ENCODE data around the gene FLNC.

FLNC gene

DNA sequence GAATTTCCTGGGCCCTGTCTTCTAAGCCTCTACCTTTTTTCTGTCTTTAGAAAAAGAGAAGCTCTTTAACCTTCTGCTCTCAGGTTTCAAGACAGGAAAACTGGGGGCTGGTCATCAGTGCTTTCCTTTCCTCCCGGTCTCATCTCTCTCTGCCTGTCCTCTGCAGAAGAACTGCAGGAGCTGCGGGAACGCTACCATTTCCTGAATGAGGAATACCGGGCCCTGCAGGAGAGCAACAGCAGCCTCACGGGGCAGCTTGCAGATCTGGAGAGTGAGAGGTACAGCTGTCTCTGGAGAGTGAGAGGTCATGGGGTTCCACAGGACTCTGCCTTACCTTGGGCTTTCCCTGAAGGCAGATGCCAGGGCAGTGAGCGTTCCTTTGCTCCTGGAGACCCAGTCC lies 25.7 kb upstream of the FLNC start:
- no peak for ATAC-seq

GRCh38 chr7:128805225-128805624 lies 25.0 kb upstream of the FLNC start:
- ATAC-seq, result no peak

DNA sequence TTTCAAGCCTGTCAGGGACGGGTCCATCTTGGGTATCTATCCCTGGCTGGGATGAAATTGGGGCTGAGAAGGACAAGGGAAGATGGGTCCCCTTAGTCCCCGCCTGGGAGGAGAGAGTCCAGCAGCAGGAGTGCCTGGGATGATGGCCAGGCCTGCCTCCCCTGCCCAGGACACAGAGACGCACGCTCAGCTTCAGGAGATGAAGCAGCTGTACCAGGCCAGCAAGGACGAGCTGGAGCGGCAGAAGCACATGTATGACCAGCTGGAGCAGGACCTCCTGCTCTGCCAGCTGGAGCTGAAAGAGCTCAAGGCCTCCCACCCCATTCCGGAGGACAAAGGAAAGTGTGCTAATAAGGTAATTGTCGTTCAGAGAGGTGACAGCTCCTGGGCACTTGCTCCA lies 23.0 kb upstream of the FLNC start:
- no peak for ATAC-seq

DNA sequence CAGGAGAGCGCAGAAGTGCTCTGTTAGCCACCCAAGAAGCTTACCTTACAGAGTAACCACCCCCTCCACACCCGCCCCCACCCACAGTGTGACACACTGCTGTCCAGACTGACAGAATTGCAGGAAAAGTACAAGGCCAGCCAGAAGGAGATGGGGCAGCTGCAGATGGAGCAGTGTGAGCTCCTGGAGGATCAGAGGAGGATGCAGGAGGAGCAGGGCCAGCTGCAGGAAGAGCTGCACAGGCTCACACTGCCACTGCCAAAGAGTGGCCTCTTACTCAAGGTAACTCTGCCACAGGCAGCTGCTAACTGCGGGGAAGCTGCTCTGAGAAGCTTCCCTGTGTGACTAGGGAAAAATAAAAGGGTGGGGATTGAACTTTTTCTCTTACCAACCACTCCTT lies 20.8 kb upstream of the FLNC start:
- ATAC-seq, result no peak

DNA sequence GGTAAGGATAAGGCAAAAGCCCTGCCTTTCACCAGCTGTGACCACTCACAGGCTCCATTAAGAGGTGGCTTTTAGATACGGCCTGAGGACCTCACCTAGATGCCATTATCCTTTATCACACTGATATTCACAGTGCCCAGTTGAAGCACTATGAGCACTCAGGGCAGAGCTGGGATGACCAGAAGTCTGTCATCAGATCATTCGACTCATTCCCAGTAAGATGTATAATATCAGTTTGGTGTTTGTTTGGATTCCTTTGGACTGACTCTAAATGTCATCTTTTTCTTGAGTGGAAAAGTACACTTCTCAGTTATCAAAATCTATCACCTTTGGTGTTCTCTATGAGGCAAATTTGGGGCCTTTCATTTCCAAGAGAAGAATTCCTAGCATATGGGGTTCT lies 19.7 kb upstream of the FLNC start:
- no peak for ATAC-seq

- ATAC-seq, result no peak
Observed at GRCh38 chr7:128810997-128811396, 19.2 kb upstream of the FLNC start.

GRCh38 chr7:128811631-128812430 lies 18.4 kb upstream of the FLNC start:
- ATAC-seq, result no peak

- ATAC-seq, result no peak
Observed at GRCh38 chr7:128812514-128813168, 17.6 kb upstream of the FLNC start.

DNA sequence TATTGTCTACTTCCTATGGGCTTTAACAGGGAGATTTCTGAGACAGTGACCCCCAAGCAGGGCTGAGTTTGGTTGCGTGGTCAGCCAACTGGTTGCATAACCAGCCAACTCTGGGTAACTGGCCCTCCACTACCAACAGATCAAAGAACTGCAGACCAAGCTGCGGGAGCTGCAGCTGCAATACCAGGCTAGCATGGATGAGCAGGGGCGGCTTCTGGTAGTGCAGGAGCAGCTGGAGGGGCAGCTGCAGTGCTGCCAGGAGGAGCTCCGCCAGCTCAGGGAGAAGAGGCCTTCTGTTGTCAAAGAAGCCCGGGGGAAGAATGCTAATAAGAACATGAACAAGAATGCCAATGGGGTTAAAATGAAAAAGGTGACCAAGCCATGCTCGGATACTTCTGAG lies 15.7 kb upstream of the FLNC start:
- ATAC-seq, result no peak

DNA sequence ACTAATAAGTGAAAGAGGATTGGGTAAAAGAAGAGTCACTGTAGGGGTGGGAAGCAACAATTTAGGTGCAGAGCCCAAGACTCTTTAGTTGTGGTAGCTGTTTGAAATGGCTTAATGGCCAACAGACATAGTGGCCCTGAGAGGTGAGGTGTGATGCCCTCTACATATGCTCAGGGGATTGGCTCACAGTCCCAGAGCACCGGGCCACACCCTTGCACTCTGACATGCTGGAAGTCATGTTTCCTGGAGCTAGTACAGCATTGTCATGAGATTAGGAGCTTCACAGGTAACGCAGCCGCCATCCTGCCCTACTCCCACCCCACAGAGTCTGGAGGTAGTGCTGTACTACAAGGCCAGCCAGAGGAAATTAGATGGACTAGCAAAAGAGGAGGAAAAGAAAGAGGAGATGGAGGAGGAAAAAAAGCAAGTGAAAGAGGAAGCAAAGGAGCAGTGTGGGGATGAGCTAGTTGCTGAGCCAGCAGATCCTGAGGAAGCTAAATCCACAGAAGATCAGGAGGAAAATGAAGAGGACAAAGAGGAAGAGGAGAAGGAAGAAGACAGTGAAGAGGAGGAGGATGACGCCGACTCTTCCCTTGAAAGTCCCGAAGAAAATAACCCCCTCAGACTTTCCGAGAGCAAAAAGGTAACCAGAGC lies 14.8 kb upstream of the FLNC start:
- no peak for ATAC-seq

GRCh38 chr7:128818694-128819093 lies 11.5 kb upstream of the FLNC start:
- ATAC-seq, result no peak

DNA sequence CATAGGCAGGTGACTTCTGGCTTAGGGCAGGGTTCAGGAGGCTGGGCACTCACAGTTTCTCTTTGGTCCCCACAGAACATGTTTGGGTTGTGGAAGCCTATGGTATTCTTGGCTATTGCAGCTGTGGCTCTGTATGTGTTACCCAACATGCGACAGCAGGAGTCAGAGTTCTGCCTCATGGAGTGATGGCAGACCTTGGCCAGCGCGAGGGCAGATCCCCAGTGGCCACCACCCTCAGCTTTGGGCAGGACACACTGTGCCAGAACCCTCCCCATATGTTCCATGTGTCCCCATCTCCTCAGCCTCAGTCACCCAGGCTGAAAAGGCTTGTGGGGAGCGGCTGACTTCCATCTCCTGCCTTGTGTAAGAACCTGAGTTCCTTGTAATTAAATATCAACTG lies 8.5 kb upstream of the FLNC start:
- no peak for ATAC-seq

DNA sequence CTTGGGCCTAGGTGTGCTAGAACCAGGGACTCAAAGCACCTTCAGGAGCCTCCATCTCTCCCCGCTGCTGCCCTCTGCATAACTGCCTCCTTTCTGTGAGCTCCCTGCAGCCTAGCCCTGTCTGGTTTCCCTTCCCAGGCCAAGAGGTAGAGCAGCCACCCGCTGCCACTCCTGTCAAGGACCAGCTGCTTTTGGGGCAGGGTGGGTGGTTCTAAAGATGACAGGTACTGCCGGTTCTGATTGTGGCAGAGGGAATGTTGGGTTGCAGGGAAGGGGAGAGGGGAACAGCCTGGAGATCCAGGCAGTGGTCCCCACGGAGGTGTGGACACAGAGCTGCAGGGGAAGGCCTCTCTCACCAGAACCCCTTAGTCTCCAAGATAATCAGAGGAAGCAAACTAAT lies 3.7 kb upstream of the FLNC start:
- no peak for ATAC-seq

GRCh38 chr7:128826916-128827247 lies 3.3 kb upstream of the FLNC start:
- no peak for ATAC-seq

DNA sequence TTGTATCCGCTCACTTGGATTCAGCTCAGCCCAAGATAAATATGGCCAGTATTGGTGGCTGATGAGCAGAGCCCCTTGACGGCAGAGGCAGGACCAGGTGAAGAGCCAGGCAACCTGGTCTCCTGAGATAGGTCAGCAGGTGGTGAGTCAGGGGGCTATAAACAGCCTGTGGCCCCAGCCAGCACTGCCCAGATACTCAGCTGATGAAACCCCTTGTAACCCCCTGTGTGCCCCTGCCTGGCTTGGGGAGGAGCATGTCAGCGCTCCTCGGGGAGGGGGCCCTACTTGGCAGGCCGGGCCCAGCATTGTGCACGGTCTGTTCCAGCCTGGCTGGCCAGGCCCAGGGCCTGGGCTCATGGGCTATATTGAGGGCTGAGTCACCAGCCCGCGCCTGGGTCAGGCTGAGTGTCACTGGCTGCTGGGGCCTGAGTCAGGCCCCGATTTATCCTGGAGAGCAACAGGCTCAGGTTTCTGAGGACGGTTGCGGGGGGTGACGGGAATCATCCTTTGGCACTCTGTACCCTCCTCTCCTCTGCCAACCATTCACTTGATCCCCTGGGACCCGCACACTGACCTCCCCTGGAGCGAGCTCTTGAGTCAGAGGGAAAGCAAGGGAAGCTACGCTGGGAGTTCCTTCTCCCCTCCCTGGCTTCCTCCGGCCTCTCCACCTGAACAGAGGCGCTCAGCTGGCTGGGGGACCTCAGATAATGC lies 2.8 kb upstream of the FLNC start:
- no peak for ATAC-seq

DNA sequence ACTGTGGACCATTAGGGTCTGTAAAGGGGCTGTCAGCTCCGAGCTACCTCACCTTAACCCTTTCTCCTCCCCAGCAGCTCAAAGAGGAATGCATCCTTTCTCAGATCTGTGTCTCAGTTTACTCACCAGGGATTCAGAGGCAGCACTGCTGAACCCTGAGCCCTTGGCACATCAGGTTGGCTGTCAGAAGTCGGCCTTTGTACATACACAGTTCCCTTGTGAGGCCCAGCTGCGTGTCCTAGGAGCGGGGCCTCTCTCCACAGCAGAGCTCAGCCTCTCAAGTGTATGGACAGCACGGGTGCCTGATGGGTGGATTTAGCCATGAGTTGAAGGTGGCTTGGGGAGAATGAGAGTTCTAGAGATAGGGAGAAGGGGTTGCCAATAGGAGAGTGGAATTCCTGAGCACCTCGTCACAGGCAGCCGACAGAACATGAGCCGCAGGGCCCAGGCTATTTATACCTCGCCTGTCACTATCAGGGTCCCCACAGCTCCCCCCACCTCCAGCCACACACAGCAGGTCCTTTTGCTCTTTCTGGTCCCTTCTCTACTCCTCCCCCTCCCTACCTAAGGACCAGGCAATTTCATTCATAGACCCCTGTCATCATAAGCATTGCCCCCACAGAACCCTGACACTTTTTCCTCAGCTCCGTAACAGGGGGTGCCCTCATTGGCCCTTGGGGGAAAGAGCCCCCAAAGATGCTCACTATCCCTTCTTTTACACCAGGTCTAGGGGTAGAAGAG lies 2.1 kb upstream of the FLNC start:
- ATAC-seq, result no peak

DNA sequence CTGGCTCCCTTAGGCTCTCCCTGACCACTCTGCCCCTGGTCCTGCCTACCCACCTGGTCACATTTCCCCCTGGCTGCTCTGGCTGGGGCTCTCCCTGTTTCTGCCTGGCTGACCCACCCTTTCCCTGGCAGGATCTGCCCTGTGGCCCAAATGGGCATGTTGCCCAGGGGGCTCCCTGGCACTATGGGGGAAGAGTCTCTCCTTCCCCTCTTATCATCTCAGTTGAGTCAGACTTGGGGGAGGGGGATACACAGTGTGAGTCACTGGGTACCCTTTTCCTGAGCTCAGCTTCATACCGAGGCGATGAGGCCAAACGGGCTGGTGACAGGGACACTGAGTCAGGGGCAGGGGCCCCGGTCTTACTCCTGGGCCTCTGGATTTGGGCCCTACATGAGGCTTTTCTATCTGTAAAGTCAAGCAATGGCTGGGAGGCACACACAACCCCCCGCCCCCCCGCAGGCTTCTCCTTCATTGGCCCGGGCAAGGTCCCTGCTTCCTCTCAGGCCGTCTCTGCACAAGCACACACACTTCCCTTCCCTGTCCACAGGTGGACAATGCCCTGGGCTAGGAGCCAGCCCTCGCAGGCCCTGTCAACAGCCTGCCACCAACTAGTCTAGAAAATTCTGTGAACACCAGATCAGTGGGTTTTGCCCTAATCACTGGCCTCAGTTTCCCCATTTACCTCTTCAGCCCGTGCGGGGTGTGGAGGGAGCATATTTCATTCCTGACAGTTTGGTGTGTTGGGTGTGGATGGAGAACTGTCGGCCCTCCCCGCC lies 627 bp upstream of the FLNC start:
- no peak for ATAC-seq

DNA sequence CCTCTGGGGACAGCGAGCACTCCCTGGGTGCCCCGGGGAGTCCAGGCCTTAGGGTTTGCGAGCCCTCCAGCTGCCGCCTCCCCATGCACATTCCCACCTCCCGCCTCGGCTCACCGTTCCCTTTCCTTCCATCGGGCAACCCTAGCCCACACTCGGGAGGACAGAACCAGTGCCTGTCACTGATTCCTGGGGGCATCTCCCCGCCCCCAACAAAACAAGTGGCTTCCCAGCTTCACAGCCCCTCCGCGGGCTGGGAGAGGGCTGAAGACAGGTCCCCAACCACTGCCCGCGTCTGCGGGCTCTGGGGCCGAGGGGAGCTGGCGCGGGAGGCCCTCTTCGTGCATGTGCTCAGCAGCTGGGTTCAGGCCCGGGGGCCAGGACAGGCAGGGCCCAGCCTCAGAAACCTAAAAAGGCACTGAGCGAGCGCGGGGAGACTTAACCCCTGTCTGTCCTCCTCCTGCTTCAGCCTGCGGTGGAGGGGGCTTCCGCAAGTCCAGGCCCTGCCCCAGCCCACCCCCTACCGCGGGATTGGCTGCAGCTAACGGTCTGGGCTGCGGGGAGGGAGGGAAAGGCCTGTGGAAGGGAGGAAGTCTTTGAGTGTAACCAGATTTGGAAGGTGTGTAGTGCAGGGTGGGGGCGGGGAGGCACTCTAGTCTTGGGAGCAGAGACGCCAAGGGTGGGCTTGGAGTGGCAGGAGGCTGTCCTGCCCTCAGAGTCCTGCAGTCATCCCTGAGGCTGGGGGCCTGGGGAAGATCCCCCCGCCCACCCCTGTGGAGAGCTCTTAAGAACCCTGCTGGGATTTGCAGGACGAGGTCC lies 1.2 kb downstream of the FLNC start:
- no peak for ATAC-seq

- ATAC-seq, result no peak
Observed at GRCh38 chr7:128831994-128832879, 2.0 kb downstream of the FLNC start.

DNA sequence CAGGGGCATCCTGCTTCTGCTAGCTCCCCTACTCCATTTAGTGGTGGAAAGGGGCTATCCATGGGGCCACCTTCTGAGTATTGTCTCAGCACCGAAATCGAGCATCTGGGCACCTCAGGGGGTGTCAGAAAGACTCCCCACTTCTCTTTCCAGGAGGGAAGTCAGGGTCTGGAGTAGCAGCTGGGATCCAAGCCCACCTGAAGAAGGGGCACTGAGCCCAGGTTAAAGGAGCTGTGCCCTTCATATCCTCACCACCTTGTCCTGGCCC lies 2.6 kb downstream of the FLNC start:
- ATAC-seq, result no peak

Measured in activated CD4-positive, CD25-positive, alpha-beta regulatory T cell treated with anti-CD3 and anti-CD28 coated beads, Interleukin-2, amount 50 U/mL, for 24 hours (primary cell).